IMR-90 (cell line): ENCODE data around the gene RAB3A. TPM values are rescaled to one million over a fixed set of nuclear protein-coding genes. Genes with fewer than 3 reads are reported as not detected.
A peak's percentile ranks its signal among the peaks of the same experiment; 100 is the strongest.

Experiments
- ATAC-seq: fragments of 200-7000 bp; cut with Tn5 transposase; 2 replicates; pipeline ENCODE4 v1.9.1; 2020; ENCODE audit warnings: low read depth, mild to moderate bottlenecking, moderate library complexity
- BruUV-seq: library from RNA; stranded (reverse); fragments of 400-500 nt; replicated peaks from 2 replicates; lab custom pipeline; 2021; lab: Mats Ljungman, UMichigan
- CTCF ChIA-PET: fragments of 300-600 bp; formaldehyde crosslinking; extraction: SDS; loops from one replicate; lab custom pipeline; 2021; ENCODE audit warnings: antibody characterized with exemption; lab: Yijun Ruan, JAX
- POLR2A ChIA-PET: fragments of 300-600 bp; sonication (Branson Sonifier 250); formaldehyde crosslinking; loops from one replicate; lab custom pipeline; 2022; ENCODE audit warnings: antibody characterized with exemption; ENCODE audit not compliant: unreplicated experiment; lab: Charles Lee
- DNase-seq: peaks from one replicate; pipeline ENCODE4 v3.0.0; 2013
- H2AFZ ChIP-seq: replicated peaks from 2 replicates; pipeline ENCODE3; 2013; ENCODE audit warnings: low read length, mild to moderate bottlenecking; ENCODE audit not compliant: poor library complexity
- H2AK5ac ChIP-seq: 2 replicates; pipeline ENCODE4 v1.6.1; 2013; ENCODE audit warnings: low read depth, low read length, inconsistent platforms
- H2AK9ac ChIP-seq: replicated peaks from 2 replicates; pipeline ENCODE3; 2013; ENCODE audit warnings: mild to moderate bottlenecking, low read depth, low read length, moderate library complexity; ENCODE audit not compliant: poor library complexity
- H2BK120ac ChIP-seq: 2 replicates; pipeline ENCODE4 v1.6.1; 2013; ENCODE audit warnings: low read depth, low read length, inconsistent platforms
- H2BK15ac ChIP-seq: 3 replicates; pipeline ENCODE4 v1.6.1; 2013; ENCODE audit warnings: low read depth, low read length, inconsistent platforms
- H2BK20ac ChIP-seq: 2 replicates; pipeline ENCODE4 v1.6.1; 2013; ENCODE audit warnings: low read depth, mild to moderate bottlenecking, inconsistent platforms, low read length, moderate library complexity
- H2BK5ac ChIP-seq: 2 replicates; pipeline ENCODE4 v1.6.1; 2013; ENCODE audit warnings: mild to moderate bottlenecking, low read depth, low read length, inconsistent platforms; ENCODE audit not compliant: poor library complexity, severe bottlenecking
- H3K14ac ChIP-seq: replicated peaks from 2 replicates; pipeline ENCODE4 v1.6.1; 2013; ENCODE audit warnings: low read depth, low read length, inconsistent platforms
- H3K18ac ChIP-seq: 2 replicates; pipeline ENCODE4 v1.6.1; 2013; ENCODE audit warnings: low read depth, low read length, control low read depth
- H3K23ac ChIP-seq: 2 replicates; pipeline ENCODE4 v1.6.1; 2013; ENCODE audit warnings: low read depth, low read length, inconsistent platforms
- H3K27ac ChIP-seq: 2 replicates; pipeline ENCODE4 v1.5.1; 2013; ENCODE audit warnings: mild to moderate bottlenecking, control low read depth, low read length; ENCODE audit not compliant: insufficient read depth
- H3K27me3 ChIP-seq: 2 replicates; pipeline ENCODE4 v1.6.1; 2013; ENCODE audit warnings: low read length; ENCODE audit not compliant: control insufficient read depth, insufficient read depth
- H3K36me3 ChIP-seq: 2 replicates; pipeline ENCODE4 v1.6.1; 2013; ENCODE audit warnings: low read length, mixed read lengths; ENCODE audit not compliant: control insufficient read depth, insufficient read depth
- H3K4ac ChIP-seq: 2 replicates; pipeline ENCODE4 v1.6.1; 2013; ENCODE audit warnings: low read depth, low read length, inconsistent platforms
- H3K4me1 ChIP-seq: 2 replicates; pipeline ENCODE4 v1.6.1; 2013; ENCODE audit warnings: low read length, mixed read lengths; ENCODE audit not compliant: control insufficient read depth, insufficient read depth
- H3K4me2 ChIP-seq: 2 replicates; pipeline ENCODE4 v1.6.1; 2013; ENCODE audit warnings: low read depth, mild to moderate bottlenecking, control low read depth, low read length, moderate library complexity
- H3K4me3 ChIP-seq: 2 replicates; pipeline ENCODE4 v1.5.1; 2013; ENCODE audit warnings: low read depth, mild to moderate bottlenecking, control low read depth, low read length, moderate library complexity; ENCODE audit not compliant: insufficient read depth
- H3K56ac ChIP-seq: 2 replicates; pipeline ENCODE4 v1.6.1; 2013; ENCODE audit warnings: low read length, inconsistent platforms; ENCODE audit not compliant: insufficient read depth; ENCODE audit errors: extremely low read depth
- H3K79me1 ChIP-seq, 2 experiments: 2 replicates each; pipeline ENCODE4 v1.6.1; 2013; ENCODE audit warnings: low read length in 2 of 2, inconsistent platforms in 1 of 2, low read depth in 1 of 2
- H3K9ac ChIP-seq: 2 replicates; pipeline ENCODE4 v1.6.1; 2013; ENCODE audit warnings: low read depth, low read length, control low read depth
- H3K9me1 ChIP-seq: 2 replicates; pipeline ENCODE4 v1.6.1; 2013; ENCODE audit warnings: low read length, inconsistent platforms; ENCODE audit not compliant: insufficient read depth
- H3K9me3 ChIP-seq: 2 replicates; pipeline ENCODE4 v1.6.1; 2013; ENCODE audit warnings: low read length; ENCODE audit not compliant: control insufficient read depth, insufficient read depth
- H4K20me1 ChIP-seq: 2 replicates; pipeline ENCODE4 v1.6.1; 2013; ENCODE audit warnings: low read length, inconsistent platforms; ENCODE audit not compliant: insufficient read depth
- H4K5ac ChIP-seq: 2 replicates; pipeline ENCODE4 v1.6.1; 2013; ENCODE audit warnings: mild to moderate bottlenecking, low read depth, low read length, control low read depth
- H4K8ac ChIP-seq, 2 experiments: 2 replicates each; pipeline ENCODE4 v1.6.1; 2013; ENCODE audit warnings: low read depth in 2 of 2, low read length in 2 of 2, control low read depth in 1 of 2, inconsistent platforms in 1 of 2
- H4K91ac ChIP-seq: 2 replicates; pipeline ENCODE4 v1.6.1; 2013; ENCODE audit warnings: low read depth, low read length, inconsistent platforms; ENCODE audit not compliant: insufficient read depth
- BHLHE40 ChIP-seq: fragments of 150-350 bp; IDR thresholded peaks from 2 replicates; pipeline ENCODE4 v1.6.1; 2016; ENCODE audit warnings: mild to moderate bottlenecking, low read depth, low read length
- CEBPB ChIP-seq: IDR thresholded peaks from 2 replicates; pipeline ENCODE4 v1.6.1; 2012; ENCODE audit warnings: low read depth, low read length, improper control_type of control experiment
- WGBS, 2 experiments: methylation state at CpG; one replicate each; pipeline versions ENCODE4 v1.1.5 to v1.1.7; 2013; ENCODE audit warnings: missing lambda C conversion rate in 2 of 2; ENCODE audit not compliant: insufficient read length in 1 of 2; ENCODE audit errors: extremely low coverage in 2 of 2; 5-methylcytosine and 5-hydroxymethylcytosine counted together
- dilution Hi-C: fragments of 300-500 bp; cut with HindIII; formaldehyde crosslinking; loops from one replicate; pipeline ENCODE4 v1.14.3; 2018; ENCODE audit warnings: low sequenced_read_pairs; ENCODE audit not compliant: unreplicated experiment
- in situ Hi-C: fragments of 300-500 bp; cut with MboI; formaldehyde crosslinking; loops from 3 replicates; pipeline ENCODE4 v1.14.3; 2019; ENCODE audit warnings: low sequenced_read_pairs, inconsistent platforms, mixed read lengths
- intact Hi-C: fragments of 100-400 bp; cut with micrococcal nuclease; formaldehyde crosslinking; loops from 2 replicates; pipeline ENCODE4 v1.10.0; 2022
- polyA plus RNA-seq, 3 experiments: library from polyadenylated mRNA; depleted of rRNA; stranded (reverse); fragments of >200 nt; gene quantifications; 2 replicates each; pipeline ENCODE4 v1.2.3, GENCODE V29; 2012; ENCODE audit warnings: low replicate concordance in 1 of 3
- total RNA-seq: library from RNA; depleted of rRNA; stranded (reverse); fragments of >200 nt; gene quantifications from 2 replicates; pipeline ENCODE4 v1.2.3, GENCODE V29; 2012
- TF ChIP-seq, protein P1 (sequence below): fragments of 150-350 bp; IDR thresholded peaks from 2 replicates; pipeline ENCODE4 v1.6.1; 2017; ENCODE audit warnings: mild to moderate bottlenecking, antibody characterized with exemption, low read length, low read depth

Gene RAB3A
- total and polyA plus RNA-seq, 2 of the 4 experiments (the other 2 are of a cell fraction): 3.0 to 13.6 TPM

GRCh38 chr19:18203863-18204393 lies at the start of gene RAB3A (continued):
- no peak for TF ChIP-seq BHLHE40
- TF ChIP-seq CEBPB: no peak
- TF ChIP-seq, protein P1, sequence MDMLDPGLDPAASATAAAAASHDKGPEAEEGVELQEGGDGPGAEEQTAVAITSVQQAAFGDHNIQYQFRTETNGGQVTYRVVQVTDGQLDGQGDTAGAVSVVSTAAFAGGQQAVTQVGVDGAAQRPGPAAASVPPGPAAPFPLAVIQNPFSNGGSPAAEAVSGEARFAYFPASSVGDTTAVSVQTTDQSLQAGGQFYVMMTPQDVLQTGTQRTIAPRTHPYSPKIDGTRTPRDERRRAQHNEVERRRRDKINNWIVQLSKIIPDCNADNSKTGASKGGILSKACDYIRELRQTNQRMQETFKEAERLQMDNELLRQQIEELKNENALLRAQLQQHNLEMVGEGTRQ: peak; percentile 42; the same call in 1 of the 2 replicates

DNA sequence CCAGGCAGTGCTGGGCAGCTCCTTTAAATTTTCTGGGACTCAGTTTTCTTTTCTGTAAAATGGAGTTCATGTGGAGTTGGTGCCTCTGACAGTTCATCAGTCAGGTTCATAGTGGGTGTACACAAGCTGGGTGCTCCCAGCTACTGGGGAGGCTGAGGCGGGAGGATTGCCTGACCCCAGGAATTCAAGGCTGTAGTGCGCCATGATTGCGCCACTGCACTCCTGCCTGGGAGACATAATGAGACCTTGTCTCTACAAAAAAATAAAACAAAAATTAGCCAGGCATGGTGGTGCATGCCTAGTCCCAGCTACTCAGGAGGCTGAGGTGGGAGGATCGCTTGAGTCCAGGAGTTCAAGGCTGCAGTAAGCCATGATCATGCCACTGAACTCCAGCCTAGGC lies 49.3 kb upstream of the RAB3A start:
- Histone ChIP-seq H4K8ac (no peak overlapping the region), H3K23ac (no peak overlapping the region), H2AK5ac (no peak overlapping the region), H3K9ac (no peak overlapping the region), H3K4ac (no peak overlapping the region), H3K4me2 (no peak overlapping the region), H3K56ac (no peak overlapping the region), H2BK5ac (no peak overlapping the region), H3K14ac (no peak overlapping the region), H3K4me3 (no peak overlapping the region), H3K79me1 (no peaks in the 10 kb centered on the region), H3K18ac (no peak overlapping the region), H3K36me3 (no peaks in the 10 kb centered on the region), H2AFZ (no peak overlapping the region), H4K91ac (no peak overlapping the region), H4K5ac (no peak overlapping the region), H4K20me1 (no peaks in the 10 kb centered on the region), H2AK9ac (no peak overlapping the region), H3K9me1 (no peaks in the 10 kb centered on the region), H2BK120ac (no peak overlapping the region), H2BK20ac (no peak overlapping the region), H3K9me3 (no peaks in the 10 kb centered on the region), H3K27ac (no peak overlapping the region), H3K4me1 (no peaks in the 10 kb centered on the region), H2BK15ac (no peak overlapping the region), H3K27me3 (peaks cover 22% of the 10 kb centered on the region)
- no CpG with 5 or more reads among the region's 4 CpGs for WGBS, 2 experiments
- TF ChIP-seq, protein P1: no peak
- DNase-seq (no peak), ATAC-seq (no peak)
- intact Hi-C loops (loop anchor here (5.0 kb wide), 1 partner anchor 81 kb away; the partner anchor contains the start of gene IFI30), dilution Hi-C loops (no loop called here), in situ Hi-C loops (loop anchor here (5.0 kb wide), 1 partner anchor 141 kb away; no protein-coding TSS in a partner anchor)
- ChIA-PET POLR2A (no interaction called here), CTCF (interaction anchor here (0.7 to 1.5 kb wide), 3 partner anchors 26 to 92 kb away, joined by 3 read pairs; no protein-coding TSS in a partner anchor)
- no TSS peak for BruUV-seq
